Ecto neural progenitor cell (in vitro differentiated cells): ENCODE measurements around the gene C3orf80.
A peak's percentile ranks its signal among the peaks of the same experiment; 100 is the strongest.
"Not testable (repeated sequence)": the region's sequence is repeated elsewhere in the genome, so short reads cannot be mapped to it uniquely, and the experiment has no call there.

Source experiments
- DNase-seq: peaks from one replicate; pipeline ENCODE4 v3.0.0-alpha.2; 2018; ENCODE audit warnings: low spot score

Gene C3orf80

DNA sequence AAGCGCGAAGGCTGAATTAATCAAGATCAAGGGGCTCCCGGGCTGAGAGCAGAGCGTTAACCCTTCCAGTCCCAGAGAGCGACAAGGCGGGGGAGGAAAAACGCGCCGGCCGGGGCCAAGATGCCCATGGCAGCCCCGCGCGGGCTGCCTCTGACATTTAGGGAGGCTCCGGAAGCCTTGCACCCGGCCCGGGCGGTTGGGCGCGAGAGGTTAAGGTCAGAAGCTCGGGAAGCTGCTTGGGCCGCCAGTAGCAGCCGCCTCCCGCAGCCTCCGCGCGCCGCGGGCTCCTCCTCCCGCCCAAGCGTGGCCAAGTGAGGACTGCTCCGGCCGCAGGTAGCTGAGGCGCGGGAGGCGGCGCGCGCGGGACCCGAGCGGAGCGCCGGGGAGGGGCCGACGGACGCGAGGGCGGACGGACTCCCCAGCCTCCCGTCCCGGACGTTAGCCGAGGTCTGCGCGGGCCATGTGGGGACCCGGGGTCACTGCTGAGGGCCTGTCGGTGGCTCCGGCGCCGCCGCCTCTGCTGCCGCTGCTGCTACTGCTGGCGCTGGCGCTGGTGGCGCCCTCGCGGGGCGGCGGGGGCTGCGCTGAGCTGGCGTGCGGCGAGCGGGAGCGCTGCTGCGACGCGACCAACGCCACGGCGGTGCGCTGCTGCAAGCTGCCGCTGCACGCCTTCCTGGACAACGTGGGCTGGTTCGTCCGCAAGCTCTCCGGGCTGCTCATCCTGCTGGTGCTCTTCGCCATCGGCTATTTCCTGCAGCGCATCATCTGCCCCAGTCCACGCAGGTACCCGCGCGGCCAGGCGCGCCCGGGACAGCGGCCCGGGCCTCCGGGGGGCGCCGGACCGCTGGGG, at the start of gene C3orf80:
Gene C3orf80, plus strand, starts transcription at position 247 of the 850 bp plus-strand sequence. Its CDS starts 214 bp downstream, at position 461.
- peak; percentile 83 for DNase-seq

DNA sequence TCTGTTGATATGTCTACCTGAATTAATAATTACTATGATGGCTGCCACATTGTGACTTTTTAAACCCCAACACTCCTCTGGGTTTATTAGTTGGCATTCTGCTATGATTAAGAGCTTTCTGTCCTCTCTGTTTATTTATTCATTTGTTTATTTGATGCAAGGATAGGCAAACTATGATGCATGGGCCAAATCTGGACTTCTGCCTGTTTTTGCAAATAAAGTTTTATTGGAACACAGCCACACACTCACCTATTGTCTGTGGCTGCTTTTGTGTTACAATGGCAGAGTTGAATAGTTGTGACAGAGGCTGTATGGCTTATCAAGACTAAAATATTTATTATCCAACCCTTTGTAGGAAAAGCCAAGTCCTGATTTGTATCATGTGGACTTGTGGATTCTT, 48.3 kb upstream of the C3orf80 start:
- no peak for DNase-seq

DNA sequence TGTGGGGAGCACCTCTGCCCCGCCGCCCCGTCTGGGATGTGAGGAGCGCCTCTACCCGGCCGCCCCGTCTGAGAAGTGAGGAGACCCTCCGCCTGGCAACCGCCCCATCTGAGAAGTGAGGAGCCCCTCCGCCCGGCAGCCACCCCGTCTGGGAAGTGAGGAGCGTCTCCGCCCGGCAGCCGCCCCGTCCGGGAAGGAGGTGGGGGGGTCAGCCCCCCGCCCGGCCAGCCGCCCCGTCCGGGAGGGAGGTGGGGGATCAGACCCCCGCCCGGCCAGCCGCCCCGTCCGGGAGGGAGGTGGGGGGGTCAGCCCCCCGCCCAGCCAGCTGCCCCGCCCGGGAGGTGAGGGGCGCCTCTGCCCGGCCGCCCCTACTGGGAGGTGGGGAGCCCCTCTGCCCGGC, 46.6 kb upstream of the C3orf80 start:
- DNase-seq, result not testable (repeated sequence)

DNA sequence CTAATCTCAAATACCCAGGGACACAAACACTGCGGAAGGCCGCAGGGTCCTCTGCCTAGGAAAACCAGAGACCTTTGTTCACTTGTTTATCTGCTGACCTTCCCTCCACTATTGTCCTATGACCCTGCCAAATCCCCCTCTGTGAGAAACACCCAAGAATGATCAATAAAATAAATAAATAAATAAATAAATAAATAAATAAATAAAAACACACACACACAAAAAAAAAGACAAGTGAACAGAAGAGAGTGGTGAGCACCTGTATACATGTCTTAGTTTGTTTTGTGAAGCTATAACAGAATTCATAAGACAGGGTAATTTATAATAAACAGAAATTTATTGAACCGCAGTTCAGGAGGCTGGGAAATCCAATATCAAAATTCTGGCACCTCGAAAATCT, 45.8 kb upstream of the C3orf80 start:
- DNase-seq, result not testable (repeated sequence)

DNA sequence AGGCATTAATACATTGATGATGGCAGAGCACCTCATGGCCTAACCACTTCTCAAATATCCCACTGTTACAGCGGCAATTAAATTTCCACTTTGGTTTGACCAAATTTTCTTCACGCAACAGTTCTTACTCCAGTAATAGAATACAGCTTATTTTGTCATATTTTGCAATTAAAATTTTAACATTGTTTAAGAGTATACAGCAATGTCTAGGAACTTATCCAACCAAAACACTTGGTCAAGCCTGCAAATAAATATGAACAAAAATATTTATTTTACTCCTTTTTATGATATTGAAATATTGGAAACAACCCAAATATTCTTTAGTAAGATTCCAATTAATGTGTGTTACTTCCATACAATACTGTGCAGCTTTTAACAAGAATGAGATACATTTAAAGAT, 45.3 kb upstream of the C3orf80 start:
- no peak for DNase-seq

DNA sequence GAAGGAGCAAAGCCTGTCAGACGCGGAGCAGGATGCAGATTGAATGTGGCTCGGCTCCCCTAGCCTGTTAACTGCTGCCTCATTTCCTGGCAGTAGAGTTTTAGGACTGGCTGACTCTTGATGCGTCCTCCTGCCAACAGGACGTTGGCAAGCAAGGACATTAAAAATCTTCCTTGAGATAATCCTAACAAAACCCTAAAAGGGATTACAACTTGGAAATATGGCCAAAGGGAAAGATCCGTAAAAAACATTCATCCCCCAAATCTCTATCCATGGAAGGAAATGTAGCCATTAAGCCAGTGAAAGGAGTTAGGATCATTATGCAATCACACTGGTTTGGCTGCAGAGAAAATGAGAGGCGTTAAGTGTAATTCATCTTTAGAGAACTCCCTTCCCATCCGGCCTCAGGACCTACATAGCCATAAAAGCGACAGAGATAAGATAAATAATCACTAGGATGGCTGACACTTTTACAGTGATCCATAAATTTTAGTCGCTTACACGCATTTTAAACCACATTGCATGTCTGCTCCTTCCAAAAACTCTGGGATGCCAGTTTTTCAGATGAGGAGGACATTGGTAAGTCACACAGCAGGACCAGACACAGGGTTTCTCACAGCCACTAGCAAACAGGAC, 44.5 kb upstream of the C3orf80 start:
- DNase-seq, result no peak

DNA sequence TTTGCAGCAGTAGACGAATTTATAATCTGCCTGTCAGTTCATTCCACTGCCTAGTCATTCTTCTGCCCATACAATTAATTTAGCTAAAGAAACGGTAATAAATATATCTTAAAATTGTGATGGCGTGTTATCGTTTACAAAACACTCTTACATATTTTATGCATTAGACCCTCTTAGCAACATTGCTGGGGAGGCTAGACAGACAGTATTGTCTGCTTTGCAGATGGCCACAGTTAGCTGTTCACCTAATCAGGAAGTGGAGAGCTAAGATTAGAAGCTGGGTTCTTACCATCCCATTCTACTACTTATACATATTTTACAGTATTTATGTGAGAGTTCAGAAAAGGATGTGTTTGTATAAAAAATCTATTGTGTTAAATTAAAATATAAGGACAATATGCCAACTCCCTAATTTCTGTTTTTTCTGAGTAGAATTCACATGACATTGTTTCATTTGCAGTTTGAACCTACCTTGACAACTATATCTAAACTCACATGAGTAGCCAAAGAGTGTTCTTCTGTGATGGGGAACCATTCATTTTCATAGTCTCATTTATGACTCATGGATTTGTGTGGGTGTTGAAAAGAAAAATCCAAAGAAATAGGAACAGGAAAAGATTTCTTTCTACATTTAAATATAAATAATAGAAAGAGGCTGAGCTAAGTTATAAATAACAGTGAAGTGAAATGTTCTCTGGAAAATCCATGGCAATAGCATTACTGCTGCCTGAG, 41.7 kb upstream of the C3orf80 start:
- DNase-seq, result no peak

DNA sequence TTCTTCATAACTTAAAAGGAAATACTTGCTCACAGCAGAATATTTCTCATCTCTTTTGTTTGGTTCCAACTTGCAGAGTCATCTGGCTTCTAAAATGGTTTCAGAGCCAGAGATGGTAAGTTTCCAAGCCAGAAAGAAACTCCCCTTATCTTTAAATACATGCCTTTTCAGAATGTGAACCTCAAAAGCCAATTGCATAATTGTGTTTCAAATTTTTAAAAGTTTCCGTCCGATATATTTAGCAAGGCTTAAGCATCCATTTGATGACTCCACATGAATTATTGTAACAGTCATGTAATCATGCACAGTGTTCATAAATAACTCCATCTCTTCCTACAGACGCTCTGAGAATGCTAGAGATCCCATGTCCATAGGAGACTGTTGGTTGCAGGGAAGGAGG, 40.6 kb upstream of the C3orf80 start:
- DNase-seq, result no peak

DNA sequence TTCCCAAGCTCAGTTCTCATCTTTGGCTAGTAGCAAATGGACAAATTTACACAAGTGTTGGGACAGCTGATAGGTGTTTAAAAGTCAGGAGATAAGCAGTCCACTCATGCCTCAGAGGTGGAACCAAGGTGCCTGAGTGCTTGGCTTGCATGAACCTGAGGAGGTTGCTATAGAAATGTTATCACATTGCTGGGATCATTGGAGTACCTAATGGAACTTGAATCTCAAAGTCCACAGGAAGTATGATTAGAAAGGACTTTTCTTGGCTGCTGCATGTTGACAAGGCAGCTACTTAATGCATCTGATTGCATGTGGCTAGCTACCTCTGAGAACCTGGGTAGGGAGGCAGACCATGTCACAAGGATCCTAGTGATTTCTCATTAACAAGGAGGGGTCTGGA, 39.5 kb upstream of the C3orf80 start:
- DNase-seq, result no peak

DNA sequence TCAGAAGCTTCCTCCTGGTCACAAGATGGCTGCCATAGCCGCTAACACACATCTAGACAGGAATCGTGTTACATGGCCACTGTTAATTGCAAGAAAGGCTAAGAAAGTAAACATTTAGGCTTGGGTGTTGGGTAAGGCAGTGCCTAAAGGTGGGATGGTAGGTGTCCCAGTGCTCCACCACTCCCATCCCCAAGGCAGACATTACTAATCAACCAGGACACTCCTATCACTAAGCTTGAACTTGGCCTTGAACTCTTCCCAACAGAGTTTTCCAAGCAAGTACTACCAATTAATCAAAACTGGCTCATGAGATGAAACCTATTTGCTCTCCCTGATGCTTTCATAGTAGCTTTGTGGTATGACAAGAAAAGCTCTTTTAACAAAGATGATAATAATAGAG, 37.9 kb upstream of the C3orf80 start:
- DNase-seq, result no peak

DNA sequence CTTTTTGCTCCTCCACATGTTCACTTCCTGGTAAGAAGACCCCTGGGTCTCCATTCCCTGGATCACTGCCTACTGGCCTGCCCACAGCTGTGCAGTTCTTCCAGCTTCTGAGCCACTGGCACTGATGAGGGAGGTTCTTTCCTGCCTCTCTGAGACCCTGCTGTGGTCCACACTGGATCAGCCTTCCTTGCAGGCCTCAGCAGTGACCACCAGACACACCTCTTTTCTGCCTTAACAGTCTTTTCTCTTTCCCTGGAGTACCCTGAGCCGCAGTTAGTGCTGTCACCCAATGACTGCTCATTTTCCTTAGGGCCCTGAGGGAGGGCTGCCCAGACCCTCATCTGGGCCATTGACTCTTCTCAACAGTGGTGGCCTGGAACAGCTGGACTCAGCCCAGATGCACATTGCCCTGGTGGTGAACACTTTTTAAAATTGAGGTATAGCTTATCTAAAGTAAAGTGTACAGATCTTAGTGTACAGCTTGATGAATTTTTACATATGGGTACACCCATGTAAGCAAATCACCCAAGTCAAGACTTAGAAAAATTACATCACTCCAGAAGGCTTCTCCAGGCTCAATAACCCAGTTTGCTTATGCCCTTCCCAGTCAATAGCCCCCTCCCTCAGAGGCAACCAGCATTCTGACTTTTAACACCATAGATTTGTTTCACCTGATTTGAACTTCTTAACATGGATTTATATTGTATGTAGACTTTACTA, 32.8 kb upstream of the C3orf80 start:
- no peak for DNase-seq

DNA sequence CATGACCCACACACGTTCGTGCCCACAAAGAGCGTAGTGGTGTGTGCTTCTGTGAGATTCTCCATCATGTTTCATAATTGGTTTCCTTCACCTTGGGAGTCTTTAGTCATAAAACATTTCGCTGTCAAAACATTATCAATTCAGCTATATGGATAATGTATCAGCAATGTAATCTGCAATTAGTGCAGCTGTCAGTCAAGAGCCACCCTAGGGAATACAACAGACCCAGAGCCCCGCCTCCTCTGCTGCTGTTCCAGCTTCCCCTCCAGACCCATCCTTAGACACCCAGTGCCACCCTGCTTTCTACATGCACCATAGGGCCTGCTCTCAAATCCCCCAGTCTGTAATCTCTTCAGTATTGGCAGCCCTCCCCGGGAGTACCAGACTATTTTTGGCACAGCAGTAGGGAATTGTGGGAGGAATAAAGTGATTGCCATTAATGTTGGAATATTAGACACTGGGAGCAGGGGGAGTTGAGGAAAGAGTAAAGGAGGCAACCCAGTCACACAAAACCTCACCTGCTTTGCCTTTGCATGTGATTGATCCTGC, 31.5 kb upstream of the C3orf80 start:
- no peak for DNase-seq

DNA sequence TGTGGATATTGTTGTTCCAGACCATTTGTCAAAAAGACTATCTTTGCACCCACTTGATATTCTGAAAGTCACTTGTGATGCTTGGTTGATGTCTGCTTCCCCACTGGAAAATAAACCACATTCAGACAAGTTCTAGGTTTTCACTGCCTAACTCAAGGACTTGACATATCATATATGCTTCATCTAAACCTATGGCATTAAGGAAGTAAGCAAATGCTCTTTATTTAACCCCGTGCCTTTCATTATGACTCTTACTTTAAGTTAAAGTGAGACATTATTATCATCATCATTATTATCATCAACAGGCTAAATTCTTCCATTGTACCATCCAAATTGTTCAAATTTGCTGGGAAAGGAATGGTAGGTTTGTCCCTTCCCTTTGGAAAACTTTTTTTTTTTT, 30.8 kb upstream of the C3orf80 start:
- no peak for DNase-seq

DNA sequence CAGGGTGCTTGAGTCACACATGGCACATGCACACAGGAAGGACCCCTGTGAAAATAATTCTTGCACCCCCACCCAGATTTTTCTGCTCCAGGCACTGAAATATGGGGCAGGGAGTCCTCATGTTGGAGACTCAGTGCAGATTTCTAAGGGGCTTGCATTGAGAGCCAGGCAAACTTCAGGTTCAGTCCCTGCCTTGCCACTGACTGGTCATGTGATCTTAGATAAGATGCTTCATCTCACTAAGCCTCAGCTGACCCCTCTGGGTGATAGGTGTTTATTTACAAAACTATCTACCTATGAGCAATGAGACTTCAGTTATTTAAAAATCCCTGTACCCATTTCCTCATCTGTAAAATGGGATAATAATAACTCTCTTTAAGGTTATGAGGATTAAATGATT, 30.1 kb upstream of the C3orf80 start:
- no peak for DNase-seq

DNA sequence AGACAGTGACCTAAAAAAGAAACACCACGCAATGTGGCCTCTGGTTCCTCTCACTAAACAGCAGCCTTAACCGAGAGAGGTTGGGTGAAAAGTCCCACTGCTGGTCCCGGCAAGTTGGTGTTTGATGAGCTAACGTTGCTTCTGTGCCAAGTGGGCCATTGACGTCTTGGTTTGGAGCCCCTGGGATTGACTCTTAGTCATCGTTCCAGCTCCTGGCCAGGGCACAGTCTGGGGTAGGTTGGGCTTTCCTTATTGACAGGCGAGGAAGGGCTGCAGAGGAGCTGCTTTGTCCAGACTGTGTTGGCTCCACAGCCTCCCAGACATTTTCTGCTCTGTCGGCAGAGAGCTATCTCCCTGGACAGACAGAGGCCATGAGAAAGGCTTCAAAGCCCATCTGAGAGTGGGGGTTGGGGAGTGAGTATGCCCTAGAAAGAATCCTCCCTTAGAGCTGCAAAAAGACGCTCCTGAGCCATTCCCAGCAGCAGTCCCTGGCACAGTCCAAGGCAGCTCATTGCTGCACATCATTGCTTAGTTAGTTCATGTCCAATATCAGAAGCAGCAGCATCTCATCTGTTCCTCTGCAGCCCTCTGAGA, 28.6 kb upstream of the C3orf80 start:
- DNase-seq, result no peak

DNA sequence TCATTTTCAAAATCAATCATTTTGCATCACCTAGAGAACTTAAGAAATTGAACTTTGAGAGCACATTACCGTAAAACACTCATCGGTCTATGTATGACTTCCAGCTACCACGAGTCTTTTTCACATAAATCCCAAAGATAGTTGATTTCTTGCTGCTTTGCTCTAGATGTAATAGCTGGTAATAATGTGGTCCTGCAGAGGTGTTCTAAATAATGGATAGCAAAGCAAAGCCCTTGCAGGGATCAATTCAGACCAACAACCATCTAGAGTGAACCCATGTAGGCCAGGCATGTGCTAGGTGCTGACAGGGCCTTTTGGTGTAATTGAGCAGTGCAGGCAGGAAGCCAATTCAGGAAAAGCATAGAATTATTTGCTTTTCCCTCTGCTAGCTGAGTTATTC, 26.1 kb upstream of the C3orf80 start:
- DNase-seq, result no peak

DNA sequence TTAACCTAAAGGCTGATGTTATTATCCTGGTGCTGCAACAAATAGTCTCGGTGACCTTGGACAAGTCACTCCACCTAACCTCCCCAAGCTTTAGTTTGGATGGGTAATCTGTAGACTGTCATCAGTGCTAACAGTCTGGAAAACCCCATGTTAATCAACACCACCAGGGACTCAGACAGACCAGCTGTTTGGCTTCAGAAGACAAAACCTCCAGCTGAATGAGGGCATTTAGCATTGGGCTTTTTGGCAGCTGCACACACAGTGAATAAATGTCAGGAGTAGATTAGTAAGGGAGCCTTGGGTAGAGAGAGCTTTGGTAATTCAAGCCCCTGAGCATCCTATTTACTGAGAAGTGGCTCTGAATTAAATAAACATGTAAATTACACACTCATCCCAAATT, 24.9 kb upstream of the C3orf80 start:
- no peak for DNase-seq

DNA sequence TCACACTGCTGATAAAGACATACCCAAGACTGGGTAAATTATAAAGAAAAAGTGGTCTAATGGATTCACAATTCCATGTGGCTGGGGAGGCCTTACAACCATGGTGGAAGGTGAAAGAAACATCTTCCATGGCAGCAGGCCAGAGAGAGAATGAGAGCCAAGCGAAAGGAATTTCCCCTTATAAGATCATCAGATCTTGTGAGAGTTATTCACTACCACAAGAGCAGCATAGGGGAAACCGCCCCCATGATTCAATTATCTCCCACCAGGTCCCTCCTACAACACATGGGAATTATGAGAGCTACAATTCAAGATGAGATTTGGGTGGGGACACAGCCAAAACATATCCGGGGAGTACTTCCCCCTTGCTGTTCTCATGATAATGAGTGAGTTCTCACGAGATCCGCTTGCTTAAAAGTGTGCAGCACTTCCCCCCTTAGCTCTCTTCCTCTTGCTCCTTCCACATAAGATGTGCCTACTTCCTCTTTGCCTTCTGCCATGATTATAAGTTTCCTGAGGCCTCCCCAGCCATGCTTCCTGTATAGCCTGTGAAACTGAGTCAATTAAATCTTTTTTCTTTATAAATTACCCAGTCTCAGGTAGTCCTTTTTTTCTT, 20.7 kb upstream of the C3orf80 start:
- DNase-seq, result not testable (repeated sequence)

DNA sequence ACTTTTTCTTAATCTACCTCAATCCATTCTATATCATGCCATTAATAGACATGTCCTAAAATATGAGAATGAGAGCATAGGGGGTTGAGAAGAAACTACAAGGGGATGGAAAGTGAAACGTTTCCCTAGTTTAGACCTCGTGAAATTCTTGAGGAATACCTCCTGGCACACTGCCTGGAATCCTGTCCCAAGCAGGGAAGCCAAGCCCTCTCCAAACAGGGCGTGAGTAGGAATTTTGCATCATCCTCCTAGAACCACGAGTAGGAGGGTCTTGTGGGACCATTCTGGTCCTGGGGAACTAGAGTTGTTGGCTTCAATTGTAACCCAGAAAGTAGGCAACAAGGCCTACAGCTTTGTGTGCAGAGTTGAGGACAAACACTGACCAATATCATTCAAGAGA, 19.6 kb upstream of the C3orf80 start:
- no peak for DNase-seq

DNA sequence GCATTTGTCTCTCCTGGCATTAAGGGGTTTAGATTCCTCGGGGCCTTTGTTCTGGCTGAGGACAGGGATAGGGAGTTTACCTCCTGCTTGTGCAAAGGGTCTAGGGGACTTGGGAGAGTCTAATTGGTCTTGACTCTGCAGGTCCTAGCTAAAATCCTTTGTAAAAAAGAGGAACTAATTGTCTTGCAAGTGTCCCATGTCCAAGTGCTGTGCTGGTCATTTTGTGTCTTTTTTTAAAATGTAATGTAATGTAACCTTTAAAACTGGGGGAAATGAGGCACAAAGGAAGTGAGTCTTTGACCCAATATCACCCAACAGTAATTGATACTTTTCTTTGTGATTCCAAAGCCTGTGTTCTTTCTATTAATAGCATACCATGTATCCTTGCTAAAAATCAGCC, 14.9 kb upstream of the C3orf80 start:
- DNase-seq, result no peak

DNA sequence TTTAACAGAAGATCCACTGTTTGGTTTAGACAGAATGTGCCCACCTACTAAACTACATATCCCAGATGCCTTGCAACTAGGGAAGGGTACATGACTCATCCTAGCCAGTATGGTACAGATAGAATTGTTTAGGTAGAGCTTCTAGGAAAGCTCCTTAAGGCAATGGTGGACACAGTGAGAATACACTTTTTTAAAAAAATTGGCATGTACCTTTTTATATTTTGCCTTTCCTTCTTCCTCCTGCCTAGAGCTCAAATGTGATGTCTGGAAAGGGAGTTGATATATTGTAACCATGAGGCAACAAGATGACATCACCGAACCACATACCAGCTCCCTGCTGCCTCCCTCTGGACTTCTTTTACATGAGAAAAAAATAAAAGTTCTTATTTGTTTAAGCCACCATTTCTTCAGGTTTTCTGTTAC, 14.4 kb upstream of the C3orf80 start:
- no peak for DNase-seq
